H9 (cell line): ENCODE data around the gene PPIL6. TPM values are rescaled to one million over a fixed set of nuclear protein-coding genes. Genes with fewer than 3 reads are reported as not detected.
A peak's percentile ranks its signal among the peaks of the same experiment; 100 is the strongest.

Experiments used
- DNase-seq: peaks from one replicate; pipeline ENCODE4 v3.0.0-alpha.2; 2017
- H2AFZ ChIP-seq: one replicate; pipeline ENCODE4 v1.6.1; 2013; ENCODE audit warnings: mild to moderate bottlenecking, low read length, control low read depth, moderate library complexity
- H2AK5ac ChIP-seq: 2 replicates; pipeline ENCODE4 v1.6.1; 2013; ENCODE audit warnings: low read length, control low read depth, mixed read lengths; ENCODE audit not compliant: insufficient read length
- H2BK120ac ChIP-seq: one replicate; pipeline ENCODE4 v1.6.1; 2013; ENCODE audit warnings: low read depth, mild to moderate bottlenecking, low read length, control low read depth, inconsistent platforms; ENCODE audit not compliant: poor library complexity, severe bottlenecking
- H2BK12ac ChIP-seq: 2 replicates; pipeline ENCODE4 v1.6.1; 2013; ENCODE audit warnings: low read length, control low read depth, mixed read lengths, low read depth; ENCODE audit not compliant: insufficient read length
- H2BK15ac ChIP-seq: 2 replicates; pipeline ENCODE4 v1.6.1; 2013; ENCODE audit warnings: low read depth, low read length, control low read depth
- H2BK20ac ChIP-seq: one replicate; pipeline ENCODE4 v1.6.1; 2013; ENCODE audit warnings: low read depth, mild to moderate bottlenecking, low read length, control low read depth, inconsistent platforms; ENCODE audit not compliant: poor library complexity, severe bottlenecking
- H2BK5ac ChIP-seq: 2 replicates; pipeline ENCODE4 v1.6.1; 2013; ENCODE audit warnings: low read length, control low read depth, mixed read lengths; ENCODE audit not compliant: insufficient read length
- H3K14ac ChIP-seq: 2 replicates; pipeline ENCODE4 v1.6.1; 2013; ENCODE audit warnings: low read length, control low read depth; ENCODE audit not compliant: insufficient read depth
- H3K18ac ChIP-seq: 2 replicates; pipeline ENCODE4 v1.6.1; 2013; ENCODE audit warnings: low read depth, mild to moderate bottlenecking, mixed read lengths, low read length, control low read depth; ENCODE audit not compliant: insufficient read length
- H3K23ac ChIP-seq: 2 replicates; pipeline ENCODE4 v1.6.1; 2013; ENCODE audit warnings: low read length, control low read depth, mixed read lengths, low read depth; ENCODE audit not compliant: insufficient read length
- H3K23me2 ChIP-seq: 2 replicates; pipeline ENCODE4 v1.6.1; 2013; ENCODE audit warnings: low read depth, mild to moderate bottlenecking, mixed read lengths, low read length, control low read depth; ENCODE audit not compliant: insufficient read length, poor library complexity, severe bottlenecking
- H3K27ac ChIP-seq: 2 replicates; pipeline ENCODE4 v1.5.1; 2013; ENCODE audit warnings: low read length, control low read depth, mixed read lengths, low read depth; ENCODE audit not compliant: insufficient read length
- H3K27me3 ChIP-seq: 2 replicates; pipeline ENCODE4 v1.6.1; 2013; ENCODE audit warnings: low read length, control low read depth, inconsistent platforms; ENCODE audit not compliant: insufficient read depth
- H3K4ac ChIP-seq: 2 replicates; pipeline ENCODE4 v1.6.1; 2013; ENCODE audit warnings: low read depth, mild to moderate bottlenecking, control low read depth, inconsistent platforms, low read length, moderate library complexity
- H3K4me1 ChIP-seq: 2 replicates; pipeline ENCODE4 v1.6.1; 2013; ENCODE audit warnings: low read length, control low read depth, inconsistent platforms; ENCODE audit not compliant: insufficient read depth
- H3K4me2 ChIP-seq: 2 replicates; pipeline ENCODE4 v1.6.1; 2013; ENCODE audit warnings: low read length, control low read depth, mixed read lengths; ENCODE audit not compliant: insufficient read length, insufficient read depth
- H3K56ac ChIP-seq: 2 replicates; pipeline ENCODE4 v1.6.1; 2013; ENCODE audit warnings: low read depth, mild to moderate bottlenecking, mixed read lengths, low read length, control low read depth; ENCODE audit not compliant: insufficient read length
- H3K79me1 ChIP-seq: 2 replicates; pipeline ENCODE4 v1.6.1; 2013; ENCODE audit warnings: low read depth, mild to moderate bottlenecking, moderate library complexity, low read length, control low read depth, inconsistent platforms; ENCODE audit not compliant: insufficient read depth, poor library complexity, severe bottlenecking
- H3K79me2 ChIP-seq: 2 replicates; pipeline ENCODE4 v1.6.1; 2013; ENCODE audit warnings: low read length, control low read depth, inconsistent platforms; ENCODE audit not compliant: insufficient read depth
- H3K9ac ChIP-seq: 2 replicates; pipeline ENCODE4 v1.6.1; 2013; ENCODE audit warnings: low read length, control low read depth, mixed read lengths; ENCODE audit not compliant: insufficient read length; ENCODE audit errors: extremely low read depth
- H3K9me3 ChIP-seq: one replicate; pipeline ENCODE4 v1.6.1; 2013; ENCODE audit warnings: low read depth, low read length, inconsistent platforms; ENCODE audit not compliant: control insufficient read depth
- H3T11ph ChIP-seq: one replicate; pipeline ENCODE4 v1.6.1; 2013; ENCODE audit warnings: mild to moderate bottlenecking, low read length, control low read depth, inconsistent platforms
- H4K20me1 ChIP-seq: one replicate; pipeline ENCODE4 v1.6.1; 2013; ENCODE audit not compliant: control insufficient read depth, insufficient read length, insufficient read depth
- H4K5ac ChIP-seq: 2 replicates; pipeline ENCODE4 v1.6.1; 2013; ENCODE audit warnings: low read depth, mild to moderate bottlenecking, mixed read lengths, low read length, control low read depth; ENCODE audit not compliant: insufficient read length
- H4K8ac ChIP-seq: replicated peaks from 2 replicates; pipeline ENCODE4 v1.6.1; 2013; ENCODE audit warnings: low read length, control low read depth, mixed read lengths, low read depth; ENCODE audit not compliant: insufficient read length
- H4K91ac ChIP-seq: 2 replicates; pipeline ENCODE4 v1.6.1; 2013; ENCODE audit warnings: low read depth, mild to moderate bottlenecking, moderate library complexity, mixed read lengths, low read length, control low read depth; ENCODE audit not compliant: insufficient read length
- H3K27ac Mint-ChIP-seq, 3 experiments: 2 replicates in 2 of 3; 3 replicates in 1 of 3; pipeline ENCODE4 v1.8.0; 2020 to 2021; ENCODE audit warnings: mixed read lengths in 3 of 3, mild to moderate bottlenecking in 1 of 3, moderate library complexity in 1 of 3
- H3K27me3 Mint-ChIP-seq: 2 replicates; pipeline ENCODE4 v1.8.0; 2021; ENCODE audit warnings: low read depth, mild to moderate bottlenecking, moderate library complexity, mixed read lengths
- H3K36me3 Mint-ChIP-seq, 3 experiments: 2 replicates in 2 of 3; 3 replicates in 1 of 3; pipeline ENCODE4 v1.8.0; 2020 to 2021; ENCODE audit warnings: low read depth in 3 of 3, mixed read lengths in 3 of 3; ENCODE audit not compliant: insufficient read depth in 1 of 3
- H3K4me1 Mint-ChIP-seq, 2 experiments: 2 replicates each; pipeline ENCODE4 v1.8.0; 2020; ENCODE audit warnings: mixed read lengths in 2 of 2
- H3K4me3 Mint-ChIP-seq, 2 experiments: 2 replicates in 1 of 2; 3 replicates in 1 of 2; pipeline ENCODE4 v1.8.0; 2020 to 2021; ENCODE audit warnings: mild to moderate bottlenecking in 2 of 2, mixed read lengths in 2 of 2, moderate library complexity in 1 of 2
- H3K9me3 Mint-ChIP-seq, 2 experiments: 2 replicates in 1 of 2; 3 replicates in 1 of 2; pipeline ENCODE4 v1.8.0; 2020; ENCODE audit warnings: mild to moderate bottlenecking in 2 of 2, mixed read lengths in 2 of 2, moderate library complexity in 1 of 2
- WGBS: extraction: QIAGEN DNeasy Blood & Tissue Kit; methylation state at CpG from one replicate; pipeline ENCODE4 v1.1.7; 2013; ENCODE audit warnings: missing lambda C conversion rate, low lambda C conversion rate, mixed read lengths; ENCODE audit not compliant: insufficient read length; ENCODE audit errors: extremely low coverage; 5-methylcytosine and 5-hydroxymethylcytosine counted together
- total RNA-seq: library from RNA; stranded (reverse); gene quantifications from 2 replicates; pipeline ENCODE4 v1.2.1, GENCODE V29; 2021
- TF ChIP-seq, protein P1 (sequence below): fragments of 200-600 bp; sonication (generic); conservative IDR thresholded peaks from 3 replicates; pipeline ENCODE4 v1.8.0; 2021; ENCODE audit warnings: antibody characterized with exemption, mild to moderate bottlenecking

The PPIL6 gene
- total RNA-seq, 1 experiment from 2014 or later: 1.0 TPM

GRCh38 chr6:109480993-109481480 lies 40.6 kb upstream of the PPIL6 start:
- H3K9ac ChIP-seq: no peak overlapping the region
- H3K23me2 ChIP-seq: peaks cover 4% of the 10 kb centered on the region
- H3K27ac Mint-ChIP-seq: peak overlapping the region in 1 of 3 experiments; percentile 16; a peak in 2 of 7 replicates
- H3K4me2 ChIP-seq: peak overlapping the region; percentile 48
- no peaks in the 10 kb centered on the region for H3K9me3 Mint-ChIP-seq
- DNase-seq: no peak
- H2AFZ ChIP-seq: no peak overlapping the region
- no CpG with 5 or more reads among the region's 7 CpGs for WGBS
- TF ChIP-seq, protein P1, sequence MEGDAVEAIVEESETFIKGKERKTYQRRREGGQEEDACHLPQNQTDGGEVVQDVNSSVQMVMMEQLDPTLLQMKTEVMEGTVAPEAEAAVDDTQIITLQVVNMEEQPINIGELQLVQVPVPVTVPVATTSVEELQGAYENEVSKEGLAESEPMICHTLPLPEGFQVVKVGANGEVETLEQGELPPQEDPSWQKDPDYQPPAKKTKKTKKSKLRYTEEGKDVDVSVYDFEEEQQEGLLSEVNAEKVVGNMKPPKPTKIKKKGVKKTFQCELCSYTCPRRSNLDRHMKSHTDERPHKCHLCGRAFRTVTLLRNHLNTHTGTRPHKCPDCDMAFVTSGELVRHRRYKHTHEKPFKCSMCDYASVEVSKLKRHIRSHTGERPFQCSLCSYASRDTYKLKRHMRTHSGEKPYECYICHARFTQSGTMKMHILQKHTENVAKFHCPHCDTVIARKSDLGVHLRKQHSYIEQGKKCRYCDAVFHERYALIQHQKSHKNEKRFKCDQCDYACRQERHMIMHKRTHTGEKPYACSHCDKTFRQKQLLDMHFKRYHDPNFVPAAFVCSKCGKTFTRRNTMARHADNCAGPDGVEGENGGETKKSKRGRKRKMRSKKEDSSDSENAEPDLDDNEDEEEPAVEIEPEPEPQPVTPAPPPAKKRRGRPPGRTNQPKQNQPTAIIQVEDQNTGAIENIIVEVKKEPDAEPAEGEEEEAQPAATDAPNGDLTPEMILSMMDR: no peak
- no peak overlapping the region for H3K18ac ChIP-seq
- H3K27me3 Mint-ChIP-seq: peaks cover 3% of the 10 kb centered on the region; the same call in 1 of the 2 replicates
- no peaks in the 10 kb centered on the region for H3K9me3 ChIP-seq
- peaks cover 2% of the 10 kb centered on the region for H3K79me1 ChIP-seq
- no peaks in the 10 kb centered on the region for H3K27me3 ChIP-seq
- no peak overlapping the region for H4K91ac ChIP-seq
- no peak overlapping the region for H3K14ac ChIP-seq
- H3K4ac ChIP-seq: no peak overlapping the region
- peaks cover 61 to 62% of the 10 kb centered on the region in 2 experiments for H3K4me1 Mint-ChIP-seq
- no peak overlapping the region for H4K8ac ChIP-seq
- no peak overlapping the region for H2BK120ac ChIP-seq
- no peak overlapping the region for H2BK20ac ChIP-seq
- H2BK15ac ChIP-seq: no peak overlapping the region
- no peak overlapping the region for H3K56ac ChIP-seq
- peak overlapping the region; percentile 90 to 93 for H3K4me3 Mint-ChIP-seq
- H2AK5ac ChIP-seq: no peak overlapping the region
- peaks cover 18 to 55% (median 48%) of the 10 kb centered on the region in 3 experiments for H3K36me3 Mint-ChIP-seq
- H3K79me2 ChIP-seq: peaks cover 31% of the 10 kb centered on the region; the same call in 1 of the 2 replicates
- H3K23ac ChIP-seq: no peak overlapping the region
- H4K5ac ChIP-seq: no peak overlapping the region
- H3T11ph ChIP-seq: no peak overlapping the region
- H2BK12ac ChIP-seq: no peak overlapping the region
- no peak overlapping the region for H3K27ac ChIP-seq
- peaks cover 13% of the 10 kb centered on the region; the same call in 1 of the 2 replicates for H3K4me1 ChIP-seq
- H2BK5ac ChIP-seq: no peak overlapping the region
- H4K20me1 ChIP-seq: no peaks in the 10 kb centered on the region
